Ishikawa (cell line): ENCODE results near the gene NCDN.

Source experiments
- CEBPB ChIP-seq: IDR thresholded peaks from 2 replicates; pipeline ENCODE4 v1.6.1; 2012
- CREB1 ChIP-seq: IDR thresholded peaks from 2 replicates; pipeline ENCODE4 v1.6.1; 2012; ENCODE audit warnings: low read depth
- EGR1 ChIP-seq: IDR thresholded peaks from 2 replicates; pipeline ENCODE4 v1.6.1; 2012
- EP300 ChIP-seq: IDR thresholded peaks from 2 replicates; pipeline ENCODE4 v1.6.1; 2012; ENCODE audit warnings: borderline replicate concordance
- FOXM1 ChIP-seq: IDR thresholded peaks from 2 replicates; pipeline ENCODE4 v1.6.1; 2012; ENCODE audit warnings: low read depth, borderline replicate concordance
- NFIC ChIP-seq: IDR thresholded peaks from 2 replicates; pipeline ENCODE4 v1.6.1; 2012
- RAD21 ChIP-seq: IDR thresholded peaks from 2 replicates; pipeline ENCODE4 v1.6.1; 2012; ENCODE audit warnings: low read depth
- TAF1 ChIP-seq: IDR thresholded peaks from 2 replicates; pipeline ENCODE4 v1.6.1; 2012; ENCODE audit warnings: low read depth, mild to moderate bottlenecking
- TCF12 ChIP-seq: IDR thresholded peaks from 2 replicates; pipeline ENCODE4 v1.6.1; 2012; ENCODE audit warnings: low read depth
- TEAD4 ChIP-seq: IDR thresholded peaks from 2 replicates; pipeline ENCODE4 v1.6.1; 2012
- YY1 ChIP-seq: IDR thresholded peaks from 2 replicates; pipeline ENCODE4 v1.6.1; 2012; ENCODE audit warnings: low read depth
- ZBTB7A ChIP-seq: IDR thresholded peaks from 2 replicates; pipeline ENCODE4 v1.6.1; 2012; ENCODE audit warnings: low read depth
- TF ChIP-seq, protein P1 (sequence below): IDR thresholded peaks from 2 replicates; pipeline ENCODE4 v1.6.1; 2012
- TF ChIP-seq, protein P2 (sequence below): IDR thresholded peaks from 2 replicates; pipeline ENCODE4 v1.6.1; 2012
- TF ChIP-seq, protein P3 (sequence below): IDR thresholded peaks from 2 replicates; pipeline ENCODE4 v1.6.1; 2012; ENCODE audit warnings: low read depth, mild to moderate bottlenecking

Gene NCDN

DNA sequence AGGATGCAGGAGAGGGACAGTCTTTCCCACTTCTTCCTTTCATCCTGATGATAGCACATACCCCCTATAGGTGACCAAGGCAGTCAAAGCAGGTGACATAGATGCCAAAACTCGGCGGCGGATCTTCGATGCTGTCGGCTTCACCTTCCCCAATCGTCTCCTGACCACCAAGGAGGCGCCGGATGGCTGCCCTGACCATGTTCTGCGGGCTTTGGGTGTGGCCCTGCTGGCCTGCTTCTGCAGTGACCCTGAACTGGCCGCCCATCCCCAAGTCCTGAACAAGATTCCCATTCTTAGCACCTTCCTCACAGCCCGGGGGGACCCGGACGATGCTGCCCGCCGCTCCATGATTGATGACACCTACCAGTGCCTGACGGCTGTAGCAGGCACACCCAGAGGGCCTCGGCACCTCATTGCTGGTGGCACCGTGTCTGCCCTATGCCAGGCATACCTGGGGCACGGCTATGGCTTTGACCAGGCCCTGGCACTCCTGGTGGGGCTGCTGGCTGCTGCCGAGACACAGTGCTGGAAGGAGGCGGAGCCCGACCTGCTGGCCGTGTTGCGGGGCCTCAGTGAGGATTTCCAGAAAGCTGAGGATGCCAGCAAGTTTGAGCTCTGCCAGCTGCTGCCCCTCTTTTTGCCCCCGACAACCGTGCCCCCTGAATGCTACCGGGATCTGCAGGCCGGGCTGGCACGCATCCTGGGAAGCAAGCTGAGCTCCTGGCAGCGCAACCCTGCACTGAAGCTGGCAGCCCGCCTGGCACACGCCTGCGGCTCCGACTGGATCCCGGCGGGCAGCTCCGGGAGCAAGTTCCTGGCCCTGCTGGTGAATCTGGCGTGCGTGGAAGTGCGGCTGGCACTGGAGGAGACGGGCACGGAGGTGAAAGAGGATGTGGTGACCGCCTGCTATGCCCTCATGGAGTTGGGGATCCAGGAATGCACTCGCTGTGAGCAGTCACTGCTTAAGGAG is 2.9 kb downstream of the NCDN start:
- TF ChIP-seq, protein P1, sequence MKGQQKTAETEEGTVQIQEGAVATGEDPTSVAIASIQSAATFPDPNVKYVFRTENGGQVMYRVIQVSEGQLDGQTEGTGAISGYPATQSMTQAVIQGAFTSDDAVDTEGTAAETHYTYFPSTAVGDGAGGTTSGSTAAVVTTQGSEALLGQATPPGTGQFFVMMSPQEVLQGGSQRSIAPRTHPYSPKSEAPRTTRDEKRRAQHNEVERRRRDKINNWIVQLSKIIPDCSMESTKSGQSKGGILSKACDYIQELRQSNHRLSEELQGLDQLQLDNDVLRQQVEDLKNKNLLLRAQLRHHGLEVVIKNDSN, result no peak
- TF ChIP-seq TCF12 (no peak), NFIC (no peak), RAD21 (no peak), YY1 (no peak)
- TF ChIP-seq, protein P2, sequence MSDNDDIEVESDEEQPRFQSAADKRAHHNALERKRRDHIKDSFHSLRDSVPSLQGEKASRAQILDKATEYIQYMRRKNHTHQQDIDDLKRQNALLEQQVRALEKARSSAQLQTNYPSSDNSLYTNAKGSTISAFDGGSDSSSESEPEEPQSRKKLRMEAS, result no peak
- TF ChIP-seq, protein P3, sequence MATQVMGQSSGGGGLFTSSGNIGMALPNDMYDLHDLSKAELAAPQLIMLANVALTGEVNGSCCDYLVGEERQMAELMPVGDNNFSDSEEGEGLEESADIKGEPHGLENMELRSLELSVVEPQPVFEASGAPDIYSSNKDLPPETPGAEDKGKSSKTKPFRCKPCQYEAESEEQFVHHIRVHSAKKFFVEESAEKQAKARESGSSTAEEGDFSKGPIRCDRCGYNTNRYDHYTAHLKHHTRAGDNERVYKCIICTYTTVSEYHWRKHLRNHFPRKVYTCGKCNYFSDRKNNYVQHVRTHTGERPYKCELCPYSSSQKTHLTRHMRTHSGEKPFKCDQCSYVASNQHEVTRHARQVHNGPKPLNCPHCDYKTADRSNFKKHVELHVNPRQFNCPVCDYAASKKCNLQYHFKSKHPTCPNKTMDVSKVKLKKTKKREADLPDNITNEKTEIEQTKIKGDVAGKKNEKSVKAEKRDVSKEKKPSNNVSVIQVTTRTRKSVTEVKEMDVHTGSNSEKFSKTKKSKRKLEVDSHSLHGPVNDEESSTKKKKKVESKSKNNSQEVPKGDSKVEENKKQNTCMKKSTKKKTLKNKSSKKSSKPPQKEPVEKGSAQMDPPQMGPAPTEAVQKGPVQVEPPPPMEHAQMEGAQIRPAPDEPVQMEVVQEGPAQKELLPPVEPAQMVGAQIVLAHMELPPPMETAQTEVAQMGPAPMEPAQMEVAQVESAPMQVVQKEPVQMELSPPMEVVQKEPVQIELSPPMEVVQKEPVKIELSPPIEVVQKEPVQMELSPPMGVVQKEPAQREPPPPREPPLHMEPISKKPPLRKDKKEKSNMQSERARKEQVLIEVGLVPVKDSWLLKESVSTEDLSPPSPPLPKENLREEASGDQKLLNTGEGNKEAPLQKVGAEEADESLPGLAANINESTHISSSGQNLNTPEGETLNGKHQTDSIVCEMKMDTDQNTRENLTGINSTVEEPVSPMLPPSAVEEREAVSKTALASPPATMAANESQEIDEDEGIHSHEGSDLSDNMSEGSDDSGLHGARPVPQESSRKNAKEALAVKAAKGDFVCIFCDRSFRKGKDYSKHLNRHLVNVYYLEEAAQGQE, result no peak

DNA sequence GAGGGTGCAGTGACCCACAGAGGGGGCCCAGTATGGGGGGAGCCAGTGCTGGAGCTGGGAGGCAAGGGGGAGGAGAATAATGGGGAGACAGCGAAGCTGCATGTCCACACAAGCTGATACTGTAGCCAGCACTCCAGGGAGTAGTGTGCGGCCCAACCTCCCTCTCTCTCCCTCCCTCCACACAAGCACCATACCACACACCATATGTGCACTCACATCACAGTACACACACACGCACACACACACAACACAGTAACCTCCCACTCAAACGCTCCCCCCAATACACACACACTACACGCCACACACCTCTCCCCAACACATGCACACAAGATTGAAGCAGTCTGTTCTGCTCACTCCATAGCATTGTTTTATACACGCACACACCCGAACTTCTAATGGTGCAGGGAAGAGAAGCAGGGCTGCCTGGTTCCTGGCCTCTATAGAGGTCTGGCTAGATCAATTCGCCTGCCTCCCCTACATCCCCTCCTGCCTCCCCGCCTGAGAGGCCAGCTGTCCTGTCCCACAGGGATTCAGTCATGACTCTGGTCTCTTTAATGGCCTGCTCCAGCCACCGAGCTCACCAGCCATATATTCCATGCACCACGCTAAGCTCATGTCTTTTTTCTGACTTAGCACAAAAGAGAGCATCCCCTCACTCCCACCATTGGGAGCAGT is 3.8 kb downstream of the NCDN start:
- TF ChIP-seq, protein P1, result no peak
- TF ChIP-seq, protein P2, result no peak
- TF ChIP-seq CEBPB (no peak), CREB1 (no peak), EP300 (no peak), TCF12 (no peak), TEAD4 (no peak), ZBTB7A (no peak), FOXM1 (no peak)
- TF ChIP-seq, protein P3, result no peak

DNA sequence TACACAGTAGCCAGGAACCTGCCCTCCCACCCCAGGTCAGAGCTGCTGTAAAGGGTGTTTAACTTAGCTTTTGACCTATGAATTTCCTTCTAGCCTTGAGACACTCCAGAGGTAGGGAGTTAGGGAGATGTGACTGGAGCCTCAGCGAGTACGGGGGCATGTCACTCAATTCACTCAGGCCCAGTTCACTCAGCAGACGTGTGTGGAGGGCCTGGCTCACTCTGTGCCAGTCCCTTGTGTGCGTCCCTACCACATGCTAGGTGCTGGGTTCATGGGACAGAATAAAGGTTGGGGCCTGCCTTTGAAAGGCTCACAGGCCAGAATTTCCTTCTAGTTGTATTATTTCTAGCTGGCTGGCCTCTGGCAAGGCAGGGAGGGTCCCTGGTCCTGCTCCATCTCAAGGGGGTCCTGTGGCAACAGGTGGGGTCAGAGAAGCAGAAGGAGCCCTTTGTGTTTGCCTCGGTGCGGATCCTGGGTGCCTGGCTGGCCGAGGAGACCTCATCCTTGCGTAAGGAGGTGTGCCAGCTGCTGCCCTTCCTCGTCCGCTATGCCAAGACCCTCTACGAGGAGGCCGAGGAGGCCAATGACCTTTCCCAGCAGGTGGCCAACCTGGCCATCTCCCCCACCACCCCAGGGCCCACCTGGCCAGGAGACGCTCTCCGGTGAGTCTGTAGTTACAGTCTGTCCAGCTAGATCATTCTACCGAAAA is 4.5 kb downstream of the NCDN start:
- TF ChIP-seq TCF12 (no peak), CREB1 (no peak), NFIC (no peak), ZBTB7A (no peak), EP300 (no peak), FOXM1 (no peak), TAF1 (no peak), YY1 (no peak), CEBPB (no peak), TEAD4 (no peak), EGR1 (no peak), RAD21 (no peak)
- TF ChIP-seq, protein P1, result no peak
- TF ChIP-seq, protein P3, result no peak
- TF ChIP-seq, protein P2, result no peak
